ENCODE data around the gene APOBEC3C. TPM values are rescaled to one million over a fixed set of nuclear protein-coding genes. Genes with fewer than 3 reads are reported as not detected.
"Not testable (repeated sequence)": the region's sequence is repeated elsewhere in the genome, so short reads cannot be mapped to it uniquely, and the experiment has no call there.

Gene APOBEC3C
- total and polyA plus RNA-seq, 2 of the 4 experiments (the other 2 are of a cell fraction), result 6.6 to 32.0 TPM

DNA sequence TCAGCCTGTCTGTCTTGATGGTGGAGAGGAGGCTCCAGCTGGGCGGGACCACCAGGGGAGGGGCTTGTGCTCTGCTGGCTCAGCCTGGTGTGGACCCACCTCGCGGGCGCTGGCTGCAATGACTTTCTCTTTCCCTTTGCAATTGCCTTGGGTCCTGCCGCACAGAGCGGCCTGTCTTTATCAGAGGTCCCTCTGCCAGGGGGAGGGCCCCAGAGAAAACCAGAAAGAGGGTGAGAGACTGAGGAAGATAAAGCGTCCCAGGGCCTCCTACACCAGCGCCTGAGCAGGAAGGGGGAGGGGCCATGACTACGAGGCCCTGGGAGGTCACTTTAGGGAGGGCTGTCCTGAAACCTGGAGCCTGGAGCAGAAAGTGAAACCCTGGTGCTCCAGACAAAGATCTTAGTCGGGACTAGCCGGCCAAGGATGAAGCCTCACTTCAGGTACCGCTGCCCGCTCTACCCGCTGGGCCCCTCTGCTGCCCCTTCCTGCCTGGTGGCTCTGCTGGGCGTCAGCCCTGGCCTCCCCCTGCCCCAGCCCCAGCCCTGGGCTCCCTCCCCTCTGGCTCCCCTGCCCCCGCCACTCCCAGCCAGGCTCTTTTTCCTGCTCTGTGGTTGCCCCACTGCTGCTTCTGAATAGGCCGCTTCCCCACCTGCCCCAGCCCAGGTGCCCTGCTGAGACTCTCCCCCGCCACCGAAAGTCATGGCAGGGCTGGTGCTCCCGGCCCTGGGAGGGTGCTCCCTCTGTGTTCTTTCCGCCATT lies 26.7 kb downstream of the APOBEC3C start, which contains the start of gene APOBEC3F:
APOBEC3F (plus strand) TSS at position 327 of the 759 bp plus-strand sequence; CDS start at position 424, 97 bp downstream.
- POLR2A ChIA-PET (ENCODE audit: unreplicated experiment); H2BK20ac ChIP-seq (ENCODE audit: low read depth, low read length); CTCF ChIA-PET; dilution Hi-C loops (cut with HindIII; ENCODE audit: low sequenced_read_pairs, unreplicated experiment); intact Hi-C loops (cut with micrococcal nuclease); in situ Hi-C loops (cut with MboI; ENCODE audit: low sequenced_read_pairs); BruUV-seq (replicated peaks); H3K9me3 ChIP-seq (ENCODE audit: control insufficient read depth, insufficient read depth, low read length); H3K27me3 ChIP-seq (ENCODE audit: control insufficient read depth, insufficient read depth, low read length); H3K9me1 ChIP-seq (ENCODE audit: insufficient read depth, low read length); H3K4me1 ChIP-seq (ENCODE audit: control insufficient read depth, insufficient read depth, low read length); H4K20me1 ChIP-seq (ENCODE audit: insufficient read depth, low read length): not testable (repeated sequence)
- H3K18ac ChIP-seq (ENCODE audit: low read depth, low read length), result peak within 1 kb of the TSS; percentile 51; the same call in 1 of the 2 replicates
- ATAC-seq (ENCODE audit: low read depth), result peak; percentile 94
- peak within 1 kb of the TSS; percentile 93 for H3K4me2 ChIP-seq (ENCODE audit: low read depth, low read length)
- 0 out of 3 replicates have a peak within 1 kb of the TSS, but pooled peaks have one; percentile 74 for H2BK15ac ChIP-seq (ENCODE audit: low read depth, low read length)
- H3K23ac ChIP-seq (ENCODE audit: low read depth, low read length), result peak within 1 kb of the TSS; percentile 82
- peak within 1 kb of the TSS; percentile 87; the same call in 1 of the 2 replicates for H2AK5ac ChIP-seq (ENCODE audit: low read depth, low read length)
- peak within 1 kb of the TSS; percentile 95 for H3K4ac ChIP-seq (ENCODE audit: low read depth, low read length)
- peak within 1 kb of the TSS; percentile 90 for H2AFZ ChIP-seq (replicated peaks; ENCODE audit: low read length, poor library complexity)
- peak within 1 kb of the TSS; percentile 75 for H4K91ac ChIP-seq (ENCODE audit: insufficient read depth, low read depth, low read length)
- peak within 1 kb of the TSS; percentile 96 for H2AK9ac ChIP-seq (replicated peaks; ENCODE audit: low read depth, low read length, poor library complexity)
- peak within 1 kb of the TSS; percentile 64; the same call in 1 of the 2 replicates for H2BK120ac ChIP-seq (ENCODE audit: low read depth, low read length)
- peak within 1 kb of the TSS; percentile 86 for H2BK5ac ChIP-seq (ENCODE audit: low read depth, low read length, poor library complexity, severe bottlenecking)
- H3K14ac ChIP-seq (replicated peaks; ENCODE audit: low read depth, low read length), result peak within 1 kb of the TSS; percentile 98
- peak; percentile 46 for DNase-seq
- 0% methylated on average over 2 of the region's 21 CpGs; no CpG with 5 or more reads in 1 of the 2 experiments for WGBS, 2 experiments (ENCODE audit: extremely low coverage in 2 of 2, insufficient read length in 1 of 2)
- H4K8ac ChIP-seq (ENCODE audit: low read depth in 2 of 2, low read length in 2 of 2), result peak within 1 kb of the TSS; percentile 94 to 95
- H3K27ac ChIP-seq (ENCODE audit: insufficient read depth, low read length), result peak within 1 kb of the TSS; percentile 92
- peak within 1 kb of the TSS; percentile 67 for H3K56ac ChIP-seq (ENCODE audit: extremely low read depth, insufficient read depth, low read length)
- peaks cover 15 to 16% of the 10 kb centered on the region in 2 experiments for H3K79me1 ChIP-seq (ENCODE audit: low read depth in 1 of 2, low read length in 2 of 2)
- H3K4me3 ChIP-seq (ENCODE audit: insufficient read depth, low read depth, low read length), result peak within 1 kb of the TSS; percentile 78
- H3K36me3 ChIP-seq (ENCODE audit: control insufficient read depth, insufficient read depth, low read length), result peaks cover 14% of the 10 kb centered on the region
- 0 out of 2 replicates have a peak, but pooled peaks have one; percentile 23 for TF ChIP-seq POLR2A (IDR thresholded peaks at IDR 0.05; ENCODE audit: low read depth, low read length)
- H3K9ac ChIP-seq (ENCODE audit: low read depth, low read length), result peak within 1 kb of the TSS; percentile 84
- H4K5ac ChIP-seq (ENCODE audit: low read depth, low read length), result peak within 1 kb of the TSS; percentile 89
